KBM-7 (cell line): ENCODE data around the gene ARHGAP25.

Experiments
- DNase-seq: peaks from one replicate; pipeline ENCODE4 v3.0.0-alpha.2; 2015
- in situ Hi-C: fragments of 300-500 bp; cut with MboI; formaldehyde crosslinking; loops from 2 replicates; pipeline ENCODE4 v1.14.3; 2020; ENCODE audit warnings: low sequenced_read_pairs, low pct_unique_long_range_greater_than_20kb, mixed read lengths

Gene ARHGAP25

DNA sequence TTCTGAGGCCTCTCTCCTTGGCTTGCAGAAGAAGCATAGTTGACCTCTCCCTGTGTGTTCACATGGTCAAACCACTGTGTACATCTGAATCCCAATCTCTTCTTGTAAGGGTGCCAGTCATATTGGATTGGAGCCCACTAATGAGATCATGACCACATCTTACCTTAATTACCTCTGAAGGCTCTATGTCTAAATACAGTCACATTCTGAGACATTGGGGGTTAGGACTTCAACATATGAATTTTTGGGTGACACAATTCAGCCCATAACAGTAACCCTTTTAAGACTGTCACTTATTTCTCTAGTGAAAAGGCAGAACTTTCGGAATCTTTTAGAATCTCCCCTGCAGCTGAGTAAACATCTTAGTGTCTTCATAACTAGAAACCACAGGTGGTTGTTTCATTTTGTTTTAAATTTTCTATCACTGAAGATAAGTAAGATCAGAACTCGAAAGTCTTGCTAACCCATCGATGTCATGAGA lies 103.3 kb downstream of the ARHGAP25 start:
- in situ Hi-C loops = no loop called here
- no peak for DNase-seq

DNA sequence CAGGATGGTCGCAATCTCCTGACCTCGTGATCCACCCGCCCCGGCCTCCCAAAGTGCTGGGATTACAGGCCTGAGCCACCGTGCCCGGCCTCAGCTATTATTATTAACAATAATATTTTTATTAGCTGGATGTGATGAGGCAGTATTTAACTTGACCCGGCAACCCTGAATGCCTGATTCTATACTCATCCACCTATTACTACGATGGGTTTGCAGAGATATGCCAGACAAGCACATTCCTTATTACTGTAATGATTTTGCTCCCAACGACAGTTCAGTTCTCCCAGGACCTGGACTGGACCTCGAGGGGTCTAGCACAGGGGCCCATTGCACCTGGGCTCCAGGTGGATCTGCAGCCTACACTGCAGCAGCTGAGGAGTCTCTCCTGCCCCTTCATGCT lies 104.0 kb downstream of the ARHGAP25 start:
- in situ Hi-C loops = no loop called here
- no peak for DNase-seq

DNA sequence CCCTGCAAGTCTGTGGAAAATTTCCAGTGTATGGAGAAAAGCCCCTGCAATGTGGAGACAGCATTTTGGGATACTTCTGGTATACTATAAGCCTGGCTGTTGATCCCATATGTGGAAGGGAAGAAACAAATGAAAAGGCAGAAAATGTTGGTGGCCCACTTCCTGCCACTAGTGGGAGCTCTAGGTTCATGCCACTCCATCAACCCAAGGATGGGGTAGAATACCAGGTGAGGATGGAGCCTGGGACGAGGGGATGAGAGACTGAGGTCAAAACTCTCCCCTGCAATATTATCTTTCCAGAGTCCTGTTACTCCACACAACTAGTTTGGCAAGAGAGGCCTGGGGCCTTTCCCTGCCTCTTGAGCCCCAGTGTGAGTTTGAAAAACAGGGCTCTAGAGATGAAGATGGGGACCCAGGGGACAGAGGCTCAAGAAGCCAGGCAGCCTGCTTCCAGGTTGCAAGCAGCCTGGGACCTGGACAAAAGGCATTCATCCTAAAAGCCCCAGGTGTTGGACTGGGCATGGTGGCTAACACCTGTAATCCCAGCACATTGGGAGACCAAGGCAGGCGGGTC lies 104.7 kb downstream of the ARHGAP25 start:
- DNase-seq = peak; percentile 78
- in situ Hi-C loops = no loop called here

DNA sequence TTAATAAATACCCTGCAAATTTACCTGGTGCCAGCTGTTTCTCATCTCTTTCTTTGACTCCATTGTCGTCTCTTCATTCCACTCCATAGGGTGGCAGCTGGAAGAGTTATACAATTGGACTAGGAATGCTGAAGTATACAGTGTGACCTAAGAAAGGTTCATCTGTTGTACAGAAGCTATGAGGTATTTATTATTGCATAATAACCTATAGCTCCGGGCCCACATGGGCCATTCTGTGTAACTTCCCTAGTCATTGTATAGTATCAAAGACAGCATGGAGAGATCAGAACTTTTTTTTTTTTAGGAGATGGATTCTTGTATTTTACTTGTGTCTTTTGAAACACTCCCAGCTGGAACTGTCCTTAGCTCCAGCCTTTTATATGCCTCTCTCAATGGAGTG lies 110.4 kb downstream of the ARHGAP25 start:
- in situ Hi-C loops = no loop called here
- DNase-seq = no peak

DNA sequence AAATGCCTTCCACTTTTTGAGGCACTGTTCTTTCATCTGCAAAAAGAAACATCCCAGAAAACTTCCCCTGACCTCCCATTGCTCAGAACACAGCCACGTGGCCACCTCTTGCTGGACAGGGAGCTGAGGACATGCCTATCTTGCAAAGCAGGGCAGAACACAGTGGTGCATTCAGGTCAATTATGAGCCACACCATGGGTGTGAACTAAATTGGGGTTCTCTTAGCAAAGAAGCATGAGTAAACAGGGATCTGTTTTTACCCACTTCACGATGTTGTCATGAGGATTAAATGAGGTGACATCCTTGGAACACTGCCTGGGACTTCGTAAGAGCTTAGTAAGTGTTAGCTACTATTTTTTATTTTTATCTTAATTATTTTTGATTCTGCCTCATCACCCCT lies 111.5 kb downstream of the ARHGAP25 start:
- in situ Hi-C loops = no loop called here
- DNase-seq = no peak

DNA sequence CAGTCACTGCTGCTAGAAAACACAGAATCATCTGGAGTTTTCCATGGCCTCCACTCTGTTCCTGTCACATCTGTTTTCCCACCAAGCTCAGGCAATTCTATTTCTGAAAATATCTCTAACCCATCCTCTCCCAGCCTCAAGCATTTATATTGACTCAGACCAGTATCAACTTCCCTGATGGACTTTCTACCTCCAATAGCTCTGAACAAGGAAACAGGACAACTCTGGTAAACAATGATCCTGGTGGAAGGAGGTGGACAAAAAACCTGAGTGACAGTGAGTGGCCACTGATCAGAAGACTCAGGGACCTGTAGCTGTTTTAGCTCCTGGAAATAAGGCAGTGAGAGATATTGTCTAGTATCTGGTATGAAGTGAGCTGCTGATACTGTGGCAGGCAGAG lies 113.1 kb downstream of the ARHGAP25 start:
- no peak for DNase-seq
- in situ Hi-C loops = no loop called here

DNA sequence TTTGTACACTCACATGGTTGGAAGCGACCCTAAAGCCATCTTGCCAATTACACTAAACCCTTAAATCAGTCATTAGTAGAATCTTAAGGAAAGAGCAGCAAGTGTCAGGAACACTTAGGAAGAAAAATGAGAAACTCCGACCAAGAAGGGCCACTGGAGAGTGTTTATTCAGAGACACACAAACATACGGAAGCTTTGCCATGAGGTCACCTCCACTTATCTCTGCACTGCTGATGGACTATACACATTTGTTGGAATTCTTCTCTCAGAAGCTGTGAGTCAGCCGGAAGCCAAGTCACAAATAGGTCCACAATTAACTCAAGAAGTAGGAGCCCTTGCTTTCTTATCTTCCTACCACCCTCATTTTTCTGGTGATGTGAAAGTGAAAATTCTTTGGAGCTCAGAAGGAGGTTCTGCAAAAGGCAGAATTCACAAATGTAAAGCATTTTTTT lies 115.0 kb downstream of the ARHGAP25 start:
- in situ Hi-C loops = loop anchor here (10.0 kb wide), 1 partner anchor 55 kb away; no protein-coding TSS in a partner anchor
- no peak for DNase-seq

DNA sequence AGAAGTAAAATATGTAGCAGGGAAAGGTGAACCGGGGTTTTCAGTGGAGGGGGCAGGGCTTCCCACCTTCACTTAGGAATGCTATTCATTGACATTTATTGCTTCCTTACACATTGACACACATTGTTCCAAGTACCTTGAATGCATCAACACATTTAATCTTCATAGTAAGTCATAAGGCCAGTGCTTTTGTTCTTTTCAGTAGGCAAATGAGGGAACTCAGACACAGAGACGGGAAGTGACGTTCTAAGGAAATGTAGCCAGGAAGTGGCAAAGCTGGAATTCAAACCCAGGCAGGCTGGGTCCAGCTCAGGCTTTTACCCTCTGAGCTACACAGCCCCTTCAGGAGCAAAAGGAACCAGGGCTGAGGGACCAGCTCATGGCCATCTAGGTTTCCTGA lies 115.9 kb downstream of the ARHGAP25 start:
- no peak for DNase-seq
- in situ Hi-C loops = loop anchor here (10.0 kb wide), 1 partner anchor 54 kb away; no protein-coding TSS in a partner anchor

DNA sequence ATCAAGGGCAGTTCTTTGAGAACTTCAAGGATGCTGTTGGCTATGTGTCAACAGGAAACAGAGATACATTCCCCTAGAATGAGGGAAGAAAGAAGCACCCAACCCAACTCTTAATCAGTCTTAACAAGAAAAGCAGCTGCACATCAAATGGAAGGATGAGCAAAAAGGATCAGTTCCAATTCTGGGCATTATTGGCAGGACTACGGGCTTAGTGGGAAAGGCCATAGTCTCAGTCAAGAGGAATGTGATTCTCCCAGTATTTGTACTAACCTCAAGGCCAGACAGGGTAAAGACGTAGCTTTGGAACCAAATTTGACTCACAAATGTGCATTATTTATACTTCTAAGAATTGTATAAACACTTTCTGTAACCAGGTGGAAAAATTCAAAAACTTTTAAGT lies 118.4 kb downstream of the ARHGAP25 start:
- DNase-seq = no peak
- in situ Hi-C loops = loop anchor here (10.0 kb wide), 1 partner anchor 52 kb away; no protein-coding TSS in a partner anchor

DNA sequence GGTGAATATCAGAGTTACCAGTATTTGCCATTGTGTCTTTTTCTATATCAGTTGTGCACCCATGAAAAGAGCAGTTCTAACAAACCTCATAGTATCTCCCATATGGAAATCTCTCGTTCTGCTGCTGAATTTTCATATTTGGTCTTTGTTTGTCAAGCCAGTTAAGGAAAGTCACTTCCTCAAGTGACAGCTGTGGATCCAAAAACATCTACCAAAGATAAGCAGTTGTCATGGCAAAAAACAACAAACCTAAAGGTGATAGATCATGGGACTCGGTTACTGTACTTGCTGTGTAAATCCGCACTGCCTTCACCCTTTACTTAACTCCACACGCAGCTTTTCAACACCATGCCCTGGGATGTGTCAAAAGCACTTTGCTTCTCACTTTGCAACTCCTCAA lies 119.3 kb downstream of the ARHGAP25 start:
- DNase-seq = no peak

DNA sequence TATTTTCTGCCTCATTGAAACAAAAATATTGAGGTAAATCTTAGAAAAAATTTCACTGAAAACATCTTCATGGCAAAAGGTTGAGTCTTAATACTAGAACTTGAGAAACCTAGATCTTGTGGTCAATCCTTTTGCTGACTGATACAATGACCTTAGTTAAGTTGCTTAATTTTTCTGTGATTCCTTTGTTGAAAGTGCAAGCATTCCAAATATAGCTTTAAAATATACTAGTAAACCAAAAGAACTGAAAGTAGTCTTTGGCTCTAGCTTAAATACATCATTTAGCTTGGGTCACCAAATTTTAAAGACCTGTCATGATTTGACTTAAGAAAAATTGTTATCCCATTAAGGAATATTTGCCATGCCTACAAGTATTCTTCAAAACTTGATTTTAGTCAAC lies 119.9 kb downstream of the ARHGAP25 start:
- no peak for DNase-seq

More for the DNA sequence above, 119.3 kb downstream of the ARHGAP25 start:
- in situ Hi-C loops = loop anchor here (10.0 kb wide), 1 partner anchor 51 kb away; no protein-coding TSS in a partner anchor

DNA sequence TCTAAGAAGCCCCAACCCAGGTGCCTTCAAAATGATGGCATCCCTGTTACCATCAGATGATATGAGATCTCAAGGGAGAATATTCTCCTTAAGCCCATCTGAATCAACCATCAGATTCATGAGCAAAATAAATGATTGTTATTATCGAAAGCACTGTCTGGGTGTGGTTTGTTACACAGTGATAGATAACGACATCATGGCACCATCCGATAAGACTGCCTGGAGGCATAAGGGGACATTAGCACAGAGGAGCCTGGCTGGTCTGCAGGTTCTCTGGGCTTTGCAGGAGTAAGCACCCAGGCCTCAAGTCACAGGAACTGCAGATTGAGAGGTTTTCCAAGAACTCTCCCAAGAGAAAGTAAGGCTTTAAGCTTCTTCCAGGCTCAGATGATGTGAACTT lies 120.9 kb downstream of the ARHGAP25 start:
- no peak for DNase-seq
- in situ Hi-C loops = loop anchor here (10.0 kb wide), 1 partner anchor 49 kb away; no protein-coding TSS in a partner anchor

More for the DNA sequence above, 119.9 kb downstream of the ARHGAP25 start:
- in situ Hi-C loops = loop anchor here (10.0 kb wide), 1 partner anchor 50 kb away; no protein-coding TSS in a partner anchor

DNA sequence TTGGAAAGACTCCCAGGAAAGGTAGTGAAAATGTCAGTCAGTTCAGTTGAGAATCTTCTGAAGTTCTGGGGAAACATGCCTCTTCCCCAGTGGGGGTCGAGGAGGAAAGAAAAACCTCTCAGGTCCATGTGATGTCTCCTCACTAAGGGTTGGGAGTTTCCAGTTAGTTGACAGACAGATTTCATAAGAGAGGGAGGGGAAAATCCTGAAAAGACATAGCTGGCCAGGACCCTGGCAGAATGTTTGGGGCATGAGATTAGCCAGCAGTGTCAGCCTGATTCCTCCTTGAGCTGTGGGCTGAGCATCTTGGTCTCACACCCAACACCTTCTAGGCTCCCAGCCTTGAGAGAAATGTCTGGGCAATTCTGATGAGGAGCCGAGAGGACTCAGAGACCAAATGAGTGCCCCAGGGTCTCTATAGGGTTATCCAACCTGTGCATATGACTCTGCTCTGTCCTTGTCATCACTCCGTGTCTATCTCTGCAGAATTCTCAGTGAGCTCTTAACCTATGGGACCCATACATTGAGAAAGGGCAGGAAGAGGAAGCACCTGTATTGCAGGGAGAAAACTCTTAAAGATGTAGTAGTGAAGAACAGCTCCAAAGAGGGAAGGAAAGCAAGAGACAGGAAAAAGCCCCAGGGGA lies 122.7 kb downstream of the ARHGAP25 start:
- DNase-seq = no peak
- in situ Hi-C loops = loop anchor here (10.0 kb wide), 1 partner anchor 47 kb away; no protein-coding TSS in a partner anchor

DNA sequence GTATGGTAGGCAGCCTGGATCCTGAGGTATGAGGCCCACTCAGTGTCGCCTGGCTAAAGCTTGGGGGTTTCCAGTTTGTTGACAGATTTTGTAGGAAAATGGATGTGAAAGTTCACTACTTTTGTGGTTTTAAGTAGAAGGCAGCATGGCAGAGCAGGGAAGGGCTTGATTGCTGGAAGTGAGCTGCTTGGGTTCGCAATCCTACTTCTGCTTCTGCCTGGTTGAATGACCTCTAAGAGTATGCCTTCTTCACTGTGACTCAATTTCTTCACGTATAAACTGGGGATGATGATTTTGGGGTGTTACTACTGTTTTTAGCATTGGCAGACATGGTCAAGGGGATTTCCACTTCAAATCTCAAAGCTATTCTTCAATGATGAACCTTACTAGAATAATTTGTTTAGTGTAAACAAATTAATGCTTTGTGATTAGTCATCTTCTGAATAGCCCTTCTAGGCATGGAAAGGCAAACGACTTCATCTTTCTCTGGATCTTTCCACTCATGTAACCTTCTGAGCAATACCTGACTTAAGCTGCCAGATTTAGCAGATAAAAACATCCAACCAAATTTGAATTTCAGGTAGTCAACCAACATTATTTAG lies 123.3 kb downstream of the ARHGAP25 start:
- no peak for DNase-seq
- in situ Hi-C loops = loop anchor here (10.0 kb wide), 1 partner anchor 47 kb away; no protein-coding TSS in a partner anchor

DNA sequence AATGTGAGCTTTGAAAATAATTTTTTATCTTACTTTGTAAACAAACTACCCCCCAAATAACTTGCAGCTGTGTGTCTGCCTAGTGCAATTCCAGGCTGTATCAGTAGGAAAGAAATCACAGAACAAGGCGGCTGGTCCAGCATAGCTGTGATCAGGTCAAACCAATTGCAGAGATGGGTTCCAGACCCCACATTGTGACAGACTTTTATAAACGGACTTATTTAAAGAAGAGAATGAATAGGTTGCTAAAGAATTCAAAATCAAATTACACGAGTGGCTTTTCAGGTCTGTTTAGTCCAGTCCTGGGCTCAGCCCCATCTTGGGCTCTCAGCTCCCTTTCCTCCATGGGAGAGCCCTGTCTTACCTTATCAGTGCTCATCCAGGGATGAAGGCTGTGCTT lies 125.5 kb downstream of the ARHGAP25 start:
- in situ Hi-C loops = no loop called here
- DNase-seq = no peak

DNA sequence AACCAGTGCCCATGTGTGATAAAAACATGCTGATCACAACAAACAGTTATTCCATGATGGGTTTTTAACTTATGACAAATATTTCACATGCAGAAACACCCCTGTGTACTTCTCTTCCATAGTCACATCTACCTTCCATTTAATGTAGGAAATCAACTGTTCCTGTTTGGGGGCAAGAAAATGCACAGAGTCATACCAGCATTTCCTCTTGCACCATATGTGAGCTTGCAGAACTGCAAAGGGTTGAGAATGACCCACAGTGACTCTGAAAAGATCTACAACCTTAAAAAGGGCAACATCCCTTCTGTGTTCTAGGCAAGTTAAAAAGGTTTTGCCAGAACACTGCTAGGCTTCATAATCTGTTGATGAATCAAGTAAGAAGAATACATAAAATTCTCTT lies 126.7 kb downstream of the ARHGAP25 start:
- in situ Hi-C loops = no loop called here
- DNase-seq = peak; percentile 8

DNA sequence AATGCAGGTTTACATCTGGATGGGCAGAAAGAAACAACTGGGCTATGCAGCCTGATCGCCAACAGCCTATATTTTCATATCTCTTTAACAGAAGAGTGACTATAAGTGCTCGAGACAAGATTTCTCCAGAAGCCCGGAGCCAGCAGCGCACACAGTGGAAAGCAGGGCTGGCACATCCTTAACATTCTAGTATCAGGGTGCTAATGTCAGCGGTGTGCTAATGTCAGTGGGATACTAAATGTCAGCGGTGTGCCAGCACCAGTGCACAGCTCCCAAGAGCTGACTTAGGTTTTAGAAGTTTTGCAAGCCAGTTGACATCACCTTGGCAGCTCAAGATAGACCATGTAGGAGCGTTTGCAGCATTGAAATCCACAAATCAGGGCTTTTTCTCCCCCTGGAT lies 128.3 kb downstream of the ARHGAP25 start:
- in situ Hi-C loops = no loop called here
- no peak for DNase-seq

DNA sequence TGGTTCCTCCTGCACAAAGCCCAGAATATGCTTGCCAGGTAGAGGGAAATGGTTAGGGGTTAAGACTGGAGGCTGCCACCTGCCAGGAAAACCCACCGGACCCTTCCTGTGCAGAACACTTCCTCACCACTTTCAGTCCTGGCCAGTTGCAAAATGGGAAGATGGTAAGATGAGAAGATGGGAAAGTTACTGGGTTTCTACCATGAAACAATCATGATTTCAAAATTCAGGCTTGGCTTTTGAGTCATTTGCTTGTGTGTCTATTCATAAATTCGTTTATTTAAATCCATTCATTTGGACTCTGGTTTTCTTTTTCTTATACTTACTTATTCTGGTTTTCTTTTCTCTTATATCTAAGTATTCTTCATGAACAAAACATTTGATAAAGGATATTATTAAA lies 129.4 kb downstream of the ARHGAP25 start:
- DNase-seq = no peak
- in situ Hi-C loops = no loop called here

DNA sequence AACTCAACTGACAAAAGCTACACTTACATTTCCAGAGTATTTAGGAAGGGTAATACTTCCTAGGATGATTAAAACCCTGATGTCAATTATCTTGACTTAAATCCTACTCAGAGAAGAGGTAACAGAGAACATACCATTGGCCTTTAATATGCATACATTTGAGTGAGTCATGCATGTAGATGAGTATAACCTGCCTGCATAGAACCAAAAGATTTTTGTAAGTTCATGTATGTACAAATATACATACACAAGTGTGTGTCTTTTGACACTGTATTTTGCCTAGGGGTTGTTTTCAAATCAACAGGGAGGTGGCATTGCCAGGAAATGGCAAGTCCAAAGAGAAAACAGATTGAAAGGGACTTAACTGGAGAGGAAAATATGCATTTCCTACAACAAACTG lies 130.5 kb downstream of the ARHGAP25 start:
- in situ Hi-C loops = no loop called here
- no peak for DNase-seq

DNA sequence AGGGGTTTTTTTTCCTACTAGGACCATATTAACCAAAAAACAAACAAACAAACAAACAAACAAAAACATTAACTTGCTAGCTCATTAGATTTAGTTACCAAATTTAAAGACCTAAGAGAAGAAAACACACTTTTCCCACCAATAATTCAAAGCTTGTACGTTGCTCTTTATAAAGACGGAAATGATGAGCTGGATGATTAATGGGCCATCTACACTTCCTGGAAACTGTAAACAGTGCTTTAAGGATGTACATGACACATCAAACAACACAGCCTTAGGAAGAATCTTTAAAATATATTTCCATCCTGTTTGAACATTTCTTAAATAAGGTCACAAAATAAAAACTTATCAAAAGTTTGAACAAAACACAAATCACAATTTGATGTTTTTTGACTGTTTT lies 135.6 kb downstream of the ARHGAP25 start:
- in situ Hi-C loops = no loop called here
- DNase-seq = no peak
